Activated CD4-positive, alpha-beta T cell treated with anti-CD3 and anti-CD28 coated beads for 4 hours (primary cell): Measurements from ENCODE around the gene PXYLP1.

Source experiments
- DNase-seq, 2 donors: peaks; one replicate each; pipeline ENCODE4 v3.0.0-alpha.2; 2020

Gene PXYLP1

DNA sequence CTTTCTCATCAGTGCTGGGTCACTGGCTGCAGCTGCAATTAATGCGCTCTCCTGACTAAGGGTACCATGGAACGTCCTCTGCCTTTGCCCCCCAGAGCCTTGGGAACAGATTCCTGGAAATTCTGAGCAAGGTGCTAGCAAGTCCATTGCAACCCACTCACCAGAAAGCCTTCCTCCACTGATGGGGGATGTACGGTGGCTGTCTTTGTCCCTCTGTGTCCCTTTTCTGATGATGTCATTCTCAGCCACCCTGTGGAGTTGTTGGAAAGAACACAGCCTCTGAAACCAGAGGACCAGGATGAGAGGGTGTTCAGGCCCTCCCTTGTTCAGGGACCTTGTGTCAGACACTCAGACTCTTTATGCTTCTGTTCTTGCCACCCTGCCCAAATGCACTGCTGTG, 98.6 kb downstream of the PXYLP1 start:
- DNase-seq: no peak

DNA sequence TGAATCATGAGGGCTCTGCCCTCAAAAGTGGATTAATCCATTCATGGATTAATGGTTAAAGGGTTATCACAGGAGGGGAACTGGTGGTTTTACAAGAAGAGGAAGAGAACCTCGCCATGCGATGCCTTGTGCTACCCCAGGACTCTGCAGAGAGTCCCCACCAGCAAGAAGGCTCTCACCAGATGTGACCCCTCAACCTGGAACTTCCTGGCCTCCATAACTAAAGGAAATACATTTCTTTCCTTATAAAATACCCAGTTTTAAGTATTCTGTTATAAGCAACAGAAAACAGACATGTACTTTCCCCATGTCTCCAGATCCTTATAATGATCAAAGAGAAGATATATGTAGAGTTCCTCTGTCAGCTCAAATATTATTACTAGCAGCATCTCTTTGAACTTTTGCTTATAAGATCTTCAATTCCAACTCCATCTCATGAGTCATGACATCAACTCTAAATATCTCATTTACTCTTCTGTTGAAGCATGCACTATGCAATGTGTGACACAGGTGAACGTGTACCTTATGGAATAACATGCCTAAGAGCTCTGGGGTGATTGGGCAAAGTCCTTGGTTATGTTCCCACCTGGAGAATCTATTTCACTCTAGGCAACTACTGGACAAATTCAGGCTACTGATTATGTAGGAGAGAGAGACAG, 99.2 kb downstream of the PXYLP1 start:
- DNase-seq: no peak

DNA sequence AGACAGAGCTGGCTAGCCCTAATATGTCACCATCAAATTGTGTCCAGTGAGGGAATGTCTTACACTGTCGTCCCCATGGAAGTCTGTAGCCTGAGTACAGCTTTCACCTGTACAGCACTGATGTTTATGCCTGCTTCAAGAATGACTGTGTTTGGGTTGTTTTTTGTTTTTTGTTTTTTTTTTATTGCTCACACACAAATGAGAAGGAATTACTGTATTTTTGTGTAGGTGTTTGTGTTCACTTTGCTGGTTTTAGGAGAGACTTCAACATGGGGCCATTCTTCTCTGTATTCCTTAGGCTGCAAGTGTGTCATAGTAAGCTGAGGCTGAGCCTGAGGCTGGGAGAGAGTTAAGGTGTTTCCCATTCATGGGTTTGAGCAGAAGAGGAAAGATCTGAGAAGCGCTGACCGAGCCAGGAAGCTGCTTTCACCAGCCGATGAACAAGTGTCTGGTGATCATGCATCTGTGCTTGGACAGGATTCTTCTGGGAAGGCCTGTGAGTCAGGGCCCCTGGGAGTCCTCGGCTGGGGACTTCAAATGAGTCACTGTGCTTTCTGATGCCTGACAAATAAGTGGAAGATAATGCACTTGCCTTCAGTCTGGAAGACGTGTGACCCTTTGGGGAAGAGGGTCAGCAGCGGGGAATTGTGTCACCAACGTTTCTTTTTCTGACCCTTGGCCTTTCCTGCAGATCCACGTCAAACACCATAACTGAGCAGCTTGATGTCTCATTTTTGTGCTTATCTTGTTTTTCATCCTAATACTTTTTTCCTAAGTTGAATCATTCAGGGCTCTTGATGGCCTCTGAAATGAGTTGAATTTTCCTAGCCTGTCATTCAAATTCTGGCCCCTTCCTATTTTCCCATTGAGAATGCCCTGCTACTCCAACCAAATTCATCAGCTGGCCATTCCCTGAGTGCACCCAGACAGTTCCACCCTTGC, 100.0 kb downstream of the PXYLP1 start:
- no peak for DNase-seq

DNA sequence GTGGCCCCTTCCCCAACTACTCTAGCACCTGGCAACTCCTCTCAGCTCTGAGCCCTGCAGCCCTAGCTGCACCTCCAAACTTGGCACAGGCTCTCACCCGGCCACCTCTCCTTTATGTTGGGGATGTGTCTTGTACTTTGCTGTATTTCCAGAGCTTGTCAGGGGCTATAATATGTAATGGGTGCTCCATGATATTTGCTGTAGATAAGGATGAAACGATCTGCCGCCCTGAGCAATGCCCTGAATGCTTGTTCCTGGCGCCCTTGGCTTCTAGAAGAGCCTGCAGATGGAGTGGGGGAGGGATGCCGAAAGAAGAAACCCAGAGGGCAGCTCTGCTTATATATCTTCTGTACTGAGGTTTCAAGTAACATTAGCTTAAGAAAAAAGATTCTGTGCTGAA, 100.8 kb downstream of the PXYLP1 start:
- DNase-seq: no peak

DNA sequence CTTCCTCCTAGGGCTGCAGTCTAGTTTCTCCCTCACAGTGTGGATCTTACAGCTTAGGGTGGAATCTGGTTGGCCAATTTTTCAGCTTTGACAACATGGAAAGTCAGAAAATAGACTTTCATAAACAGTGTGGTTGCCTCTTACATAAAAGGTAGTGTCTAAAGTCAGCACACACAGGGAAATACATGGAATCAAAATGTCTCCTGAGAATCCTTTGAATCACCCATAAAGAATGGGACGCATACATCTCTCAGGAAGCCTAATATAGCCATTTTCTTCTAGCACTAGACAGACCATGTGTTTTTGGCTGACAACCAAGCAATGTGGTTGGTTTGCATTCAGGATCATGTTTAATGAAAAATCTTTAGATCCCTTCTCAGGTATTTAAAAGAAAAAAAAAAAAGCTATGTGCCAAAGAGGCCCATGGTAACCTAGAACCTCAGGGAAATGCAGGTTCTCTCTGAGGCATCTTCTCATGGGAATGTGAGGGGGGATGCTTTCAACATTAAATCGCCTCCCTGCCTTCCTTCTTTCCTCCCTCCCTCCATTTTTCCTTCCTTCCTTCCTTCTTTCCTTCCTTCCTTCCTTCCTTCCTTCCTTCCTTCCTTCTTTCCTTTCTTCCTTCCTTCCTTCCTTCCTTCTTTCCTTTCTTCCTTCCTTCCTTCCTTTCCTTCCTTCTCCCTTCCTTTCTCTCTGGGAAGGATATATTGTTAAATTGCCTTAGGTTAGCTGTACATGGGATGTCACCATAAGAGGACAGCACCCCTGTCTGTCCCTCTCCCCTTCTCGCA, 102.4 kb downstream of the PXYLP1 start:
- DNase-seq: no peak

DNA sequence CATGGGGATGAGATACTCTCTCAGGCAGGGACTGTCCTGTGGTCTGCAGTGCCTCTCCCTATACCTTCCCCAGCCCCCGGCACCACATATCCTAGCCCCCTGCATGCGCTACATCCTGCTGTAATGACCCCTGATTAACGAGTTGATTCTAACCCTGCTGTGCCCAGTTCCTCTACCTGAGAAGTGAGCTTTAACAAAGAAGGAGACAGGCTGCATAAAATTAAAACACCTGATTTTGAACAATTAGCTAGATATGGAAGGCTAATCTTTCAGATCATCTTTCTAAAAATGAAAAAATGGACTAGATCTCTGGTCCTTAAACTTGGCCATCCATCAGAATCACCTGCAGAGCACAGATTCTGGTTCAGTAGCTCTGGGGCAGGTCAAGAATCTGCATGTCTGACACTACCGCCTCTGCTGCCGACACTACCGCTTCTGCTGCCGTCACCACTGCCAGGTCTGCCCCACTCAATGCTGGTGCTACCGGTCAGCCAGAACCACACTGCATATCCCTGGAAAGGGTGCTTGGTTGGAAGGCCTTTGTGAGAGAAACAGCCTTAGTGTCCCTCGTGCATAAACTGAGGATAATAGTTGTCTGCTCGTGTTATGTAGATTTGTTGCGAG, 103.1 kb downstream of the PXYLP1 start:
- no peak for DNase-seq

DNA sequence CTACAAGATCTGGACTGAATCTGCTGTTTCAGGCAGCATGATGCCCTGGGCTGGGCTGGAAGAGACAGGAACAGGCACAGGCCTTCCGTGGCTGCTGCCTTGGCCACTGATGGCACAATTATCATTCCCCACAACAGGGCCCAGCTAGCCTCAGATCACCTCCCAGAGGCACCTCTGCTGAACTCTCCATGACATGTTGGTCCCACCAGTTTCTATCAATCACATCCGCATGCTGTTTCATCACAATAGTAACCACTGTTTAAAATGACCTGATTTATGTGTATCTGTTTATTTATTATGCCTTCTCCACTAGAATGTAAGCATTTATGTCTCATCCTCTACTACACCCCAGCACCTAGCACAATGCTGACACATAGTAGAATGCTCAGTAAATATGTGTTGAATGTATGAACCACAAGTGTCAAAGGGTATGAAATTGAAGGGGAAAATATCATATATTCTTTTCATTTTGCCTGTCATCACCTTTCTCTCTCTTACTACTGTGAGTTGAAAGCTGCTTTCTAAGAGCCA, 104.0 kb downstream of the PXYLP1 start:
- DNase-seq: no peak

DNA sequence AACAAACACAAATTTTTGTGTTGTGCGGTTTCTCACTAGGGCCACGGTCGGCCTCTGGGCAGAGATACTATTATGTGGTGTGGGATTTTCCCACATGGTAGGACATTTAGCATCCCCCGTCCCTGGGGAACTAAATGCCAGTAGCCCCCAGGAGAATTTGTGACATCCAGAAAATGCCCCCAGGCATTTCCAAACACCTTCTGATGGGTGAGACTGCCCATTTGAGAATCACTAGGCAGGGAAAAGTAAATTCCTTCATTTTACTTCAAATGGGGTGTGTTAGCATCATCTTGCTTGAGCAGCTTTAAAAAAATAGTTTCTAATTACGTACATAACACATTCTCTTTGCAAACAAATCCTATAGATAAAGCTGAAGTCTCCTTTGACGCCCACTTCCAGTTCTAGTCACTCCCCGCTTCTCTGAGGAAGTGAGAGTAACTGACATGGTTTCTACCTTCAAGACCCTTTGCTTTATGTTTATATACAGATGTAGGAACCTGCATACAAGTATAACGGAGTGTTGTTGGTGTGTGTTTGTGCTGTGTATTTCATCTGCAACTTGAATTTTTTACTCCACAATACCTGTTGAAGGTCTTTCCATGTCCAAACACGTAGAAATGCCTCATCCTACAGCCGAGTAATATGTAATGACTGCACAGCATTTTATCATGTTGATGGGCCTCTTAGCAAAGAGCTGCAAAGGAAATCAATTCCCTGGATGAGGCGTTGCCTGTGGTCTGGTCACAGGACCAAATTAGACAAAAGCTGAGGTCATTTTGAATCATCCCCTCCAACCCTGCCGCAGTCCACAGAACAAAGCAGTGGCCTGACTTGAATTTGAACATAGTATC, 105.3 kb downstream of the PXYLP1 start:
- DNase-seq: no peak

DNA sequence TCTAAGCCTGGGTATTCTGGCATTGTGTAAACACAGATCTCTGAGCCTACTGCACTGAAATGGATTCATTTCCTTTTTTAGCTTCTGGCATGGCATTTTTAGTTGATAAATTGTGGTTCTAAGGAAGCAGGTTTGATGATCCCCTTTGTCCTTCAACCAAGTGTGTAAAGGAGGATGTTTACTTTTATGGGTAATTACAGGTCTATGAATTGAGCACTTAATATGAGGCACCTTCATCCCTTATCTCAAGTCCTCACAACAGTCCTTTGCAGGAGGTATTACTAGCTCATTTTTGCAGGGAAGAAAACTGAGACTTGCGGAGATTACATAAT, 105.9 kb downstream of the PXYLP1 start:
- DNase-seq: no peak

DNA sequence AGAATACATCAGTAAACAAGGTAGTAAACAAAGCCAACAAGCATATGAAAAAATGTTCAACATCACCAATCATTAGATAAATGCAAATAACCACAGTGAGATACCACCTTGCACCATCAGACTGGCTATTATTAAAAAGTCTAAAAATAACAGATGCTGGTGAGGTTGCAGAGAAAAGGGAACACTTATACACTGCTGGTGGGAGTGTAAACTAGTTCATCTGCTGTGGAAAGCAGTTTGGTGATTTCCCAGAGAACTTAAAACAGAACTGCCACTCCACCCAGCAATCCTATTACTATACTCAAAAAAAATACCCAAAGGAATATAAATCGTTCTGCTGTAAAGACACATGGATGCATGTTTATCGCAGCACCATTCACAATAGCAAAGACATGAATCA, 106.4 kb downstream of the PXYLP1 start:
- no peak for DNase-seq

DNA sequence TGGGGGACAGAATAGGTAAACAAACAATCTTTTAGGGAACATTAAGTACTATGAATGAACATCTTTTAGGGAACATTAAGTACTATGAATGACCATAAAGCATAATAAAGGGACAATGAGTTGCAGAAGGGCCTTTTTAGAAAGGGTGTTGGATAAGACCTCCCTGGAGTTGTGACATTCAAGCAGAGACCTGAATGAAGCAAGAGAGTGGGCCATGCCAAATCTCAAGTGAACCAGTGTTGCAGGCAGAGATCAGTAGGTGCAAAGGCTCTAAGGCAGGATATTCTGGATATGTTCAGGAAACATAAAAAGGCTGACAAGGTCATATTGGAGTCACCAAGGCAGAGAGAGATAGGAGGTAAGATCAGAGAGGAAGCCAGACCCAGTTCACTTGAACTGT, 107.3 kb downstream of the PXYLP1 start:
- no peak for DNase-seq

DNA sequence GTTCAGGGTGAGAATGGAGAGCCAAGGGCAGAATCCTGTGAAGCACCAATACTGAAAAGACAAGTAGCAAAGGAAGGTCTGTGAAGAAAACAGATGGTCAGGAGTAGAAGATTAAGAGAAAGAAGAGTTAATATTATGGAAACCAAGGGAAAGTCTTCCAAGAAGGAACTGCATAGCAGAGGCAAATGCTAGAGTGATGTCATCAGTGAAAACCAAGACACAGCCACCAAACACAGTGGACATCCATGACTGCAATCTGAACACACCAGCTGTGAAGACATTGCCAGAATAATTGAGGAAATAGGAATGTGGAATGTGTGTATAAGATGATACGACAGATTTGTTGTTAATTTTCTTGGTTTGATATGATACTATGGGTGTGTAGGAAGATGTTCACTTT, 109.9 kb downstream of the PXYLP1 start:
- DNase-seq: no peak

DNA sequence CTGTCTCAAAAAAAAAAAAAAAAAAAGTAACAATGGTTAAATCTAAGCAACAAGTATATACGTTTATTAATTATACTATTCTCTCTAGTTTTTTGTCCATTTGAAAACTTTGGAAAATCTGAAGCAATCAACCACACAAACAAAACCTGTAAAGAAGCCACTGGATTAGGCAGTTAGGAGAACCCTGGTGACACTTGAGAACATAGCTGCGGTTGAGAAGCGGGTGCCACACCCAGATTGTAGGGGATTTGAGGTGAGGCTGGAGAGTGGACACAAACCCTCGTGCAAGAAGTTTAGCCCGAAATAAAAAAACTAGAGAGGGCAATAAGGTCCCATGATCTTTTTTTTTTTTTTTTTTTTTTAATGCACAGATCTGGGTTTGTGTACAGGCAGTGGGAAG, 110.8 kb downstream of the PXYLP1 start:
- no peak for DNase-seq

DNA sequence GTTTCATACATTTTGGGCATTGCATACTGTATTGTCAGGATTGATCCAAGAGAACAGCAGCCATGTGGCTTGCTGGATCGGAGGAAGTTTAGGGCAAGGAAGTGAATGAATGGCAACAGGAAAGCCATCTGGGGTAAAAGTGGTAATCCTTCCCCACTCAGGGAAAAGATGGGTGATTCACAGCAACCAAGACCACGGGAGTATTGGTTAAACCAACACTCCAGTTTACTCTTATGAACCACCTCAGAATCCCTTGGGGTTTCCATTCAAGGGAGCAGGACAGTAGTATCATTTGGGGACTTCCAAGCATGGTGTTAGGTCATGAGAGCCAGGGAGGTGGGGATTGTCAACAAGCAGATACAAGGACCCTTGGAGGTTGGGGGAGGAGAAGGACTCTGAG, 111.5 kb downstream of the PXYLP1 start:
- DNase-seq: no peak

DNA sequence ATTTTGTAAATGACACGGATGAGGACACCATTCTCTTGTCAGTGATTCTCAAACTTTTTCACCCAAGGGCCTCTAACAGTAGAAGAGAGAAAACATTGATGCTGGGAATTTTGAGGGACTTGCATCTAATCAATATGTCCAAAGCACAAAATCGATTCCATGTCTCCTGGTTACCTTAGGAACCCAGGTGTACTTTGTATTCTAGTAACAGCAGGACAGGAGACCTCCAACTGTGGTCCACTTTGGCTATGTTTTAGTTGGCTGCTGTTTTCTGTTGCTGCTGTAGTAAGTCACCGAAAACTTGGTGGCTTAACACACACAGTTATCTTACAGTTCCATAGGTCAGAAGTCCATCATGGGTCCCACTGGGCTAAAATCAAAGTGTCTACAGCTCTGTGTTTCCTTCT, 112.2 kb downstream of the PXYLP1 start:
- no peak for DNase-seq
